Activated T-cell treated with anti-CD3 and anti-CD28 coated beads for 24 hours (primary cell): ENCODE results near the gene EDEM3.
"Not testable (repeated sequence)": the region's sequence is repeated elsewhere in the genome, so short reads cannot be mapped to it uniquely, and the experiment has no call there.

Experiments
- DNase-seq: peaks from one replicate; pipeline ENCODE4 v3.0.0-alpha.2; 2020; ENCODE audit warnings: low read depth

Gene EDEM3

DNA sequence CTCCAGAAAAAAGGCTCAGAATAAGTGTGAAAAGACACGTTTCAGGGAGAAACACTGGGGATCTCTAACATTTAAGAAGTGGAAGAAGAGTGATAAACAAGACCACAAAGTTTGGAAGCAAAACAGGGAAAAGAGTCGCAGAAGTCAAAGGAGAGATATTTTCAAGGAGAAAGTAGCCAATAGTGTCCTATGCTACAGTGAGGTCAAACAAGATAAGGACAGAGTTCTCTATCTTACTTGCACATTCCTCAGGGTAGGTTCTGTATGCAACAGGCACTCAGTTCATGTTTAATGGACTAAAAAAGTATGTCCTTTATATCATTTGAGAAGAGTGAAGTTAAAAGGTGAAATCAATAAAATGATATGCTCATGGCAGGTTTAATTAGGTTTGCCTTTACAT lies 13.8 kb upstream of the EDEM3 start:
- DNase-seq = no peak

DNA sequence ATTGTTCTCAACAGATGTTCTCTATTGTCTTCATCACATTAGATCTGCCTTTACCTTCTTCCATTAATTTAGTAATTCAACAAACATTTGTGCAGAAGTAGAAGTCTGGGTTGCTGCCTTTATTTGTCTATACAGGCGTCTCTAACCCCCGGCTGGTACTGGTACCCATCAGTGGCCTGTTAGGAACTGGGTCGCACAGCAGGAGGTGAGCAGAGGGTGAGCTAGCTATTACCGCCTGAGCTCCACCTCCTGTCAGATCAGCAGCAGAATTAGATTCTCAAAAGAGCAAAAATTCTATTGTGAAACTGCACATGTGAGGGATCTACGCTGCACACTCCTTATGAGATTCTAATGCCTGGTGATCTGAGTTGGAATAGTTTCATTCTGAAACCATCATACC lies 12.9 kb upstream of the EDEM3 start:
- no peak for DNase-seq

DNA sequence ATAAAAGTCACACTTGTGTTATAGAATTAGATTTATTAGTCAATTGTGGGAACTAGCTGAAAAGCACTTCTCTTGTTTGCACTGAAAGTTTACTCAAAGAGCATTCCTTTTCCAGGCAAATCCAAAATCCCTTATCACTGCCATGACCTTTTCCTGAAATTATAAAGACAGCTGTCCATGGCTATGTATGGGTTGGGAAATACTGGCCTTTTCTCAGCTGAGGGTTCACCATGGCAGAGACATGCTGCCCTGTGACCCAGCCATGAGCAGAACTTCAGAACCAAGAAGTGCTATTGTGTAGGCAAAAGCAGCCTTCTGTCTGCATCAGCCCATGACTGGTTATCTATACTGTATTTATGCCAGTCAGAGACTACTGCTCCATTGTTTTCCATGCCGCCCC lies 9.8 kb upstream of the EDEM3 start:
- no peak for DNase-seq

DNA sequence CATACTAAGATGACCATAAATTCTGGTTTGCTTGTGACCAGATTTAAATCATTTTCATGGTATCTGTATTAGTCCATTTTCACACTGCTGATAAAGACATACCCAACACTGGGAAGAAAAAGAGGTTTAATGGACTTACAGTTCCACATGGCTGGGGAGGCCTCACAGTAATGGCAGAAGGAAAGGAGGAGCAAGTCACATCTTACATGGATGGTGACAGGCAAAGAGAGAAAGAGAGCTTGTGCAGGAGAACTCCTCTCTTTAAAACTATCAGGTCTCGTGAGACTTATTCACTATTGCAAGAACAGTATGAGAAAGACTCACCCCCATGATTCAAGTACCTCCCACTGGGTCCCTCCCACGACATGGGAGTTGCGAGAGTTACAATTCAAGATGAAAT lies 8.9 kb upstream of the EDEM3 start:
- not testable (repeated sequence) for DNase-seq

DNA sequence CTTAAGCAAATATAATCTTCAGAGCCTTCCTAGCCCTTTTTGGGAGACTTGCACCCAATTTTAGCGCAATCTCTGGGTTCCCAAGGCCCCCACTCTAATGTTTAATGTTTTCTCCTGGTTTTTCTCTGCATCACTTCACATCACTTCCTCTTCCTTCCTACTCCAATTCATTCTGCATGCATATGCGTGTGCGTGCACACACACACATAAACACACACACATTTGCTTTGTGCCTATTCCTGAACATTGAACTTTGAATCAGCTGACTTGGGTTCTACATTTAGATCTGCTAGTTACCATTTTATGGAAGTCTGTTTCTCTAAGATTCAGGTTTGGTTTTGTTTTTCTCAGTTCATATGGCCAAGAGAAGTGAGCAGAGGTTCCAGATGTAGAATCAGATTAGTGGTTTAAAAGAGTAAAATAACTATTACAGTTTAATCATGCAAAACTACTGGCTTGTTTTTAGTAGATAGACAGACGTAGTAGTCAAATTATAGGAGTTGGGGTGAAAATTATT lies 7.4 kb upstream of the EDEM3 start:
- DNase-seq = no peak

DNA sequence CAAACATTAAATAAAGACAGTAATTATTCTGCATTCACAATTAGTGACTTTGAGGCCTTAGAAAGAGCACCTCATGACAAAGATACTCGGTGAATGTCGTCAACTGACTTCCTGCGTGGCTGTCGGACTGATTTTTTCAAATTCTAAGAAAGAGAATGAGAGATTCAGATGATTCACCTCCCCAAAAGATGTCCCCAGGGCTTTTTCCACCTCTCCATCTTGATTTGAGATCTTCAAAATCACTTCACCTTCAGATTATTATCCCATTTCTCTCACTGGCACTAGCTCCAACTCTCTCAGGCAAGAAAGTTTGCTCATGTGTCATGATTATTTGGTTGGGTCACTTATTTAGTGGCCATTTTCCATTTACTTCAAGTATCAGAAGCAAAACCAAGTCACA lies 5.0 kb upstream of the EDEM3 start:
- DNase-seq = no peak

DNA sequence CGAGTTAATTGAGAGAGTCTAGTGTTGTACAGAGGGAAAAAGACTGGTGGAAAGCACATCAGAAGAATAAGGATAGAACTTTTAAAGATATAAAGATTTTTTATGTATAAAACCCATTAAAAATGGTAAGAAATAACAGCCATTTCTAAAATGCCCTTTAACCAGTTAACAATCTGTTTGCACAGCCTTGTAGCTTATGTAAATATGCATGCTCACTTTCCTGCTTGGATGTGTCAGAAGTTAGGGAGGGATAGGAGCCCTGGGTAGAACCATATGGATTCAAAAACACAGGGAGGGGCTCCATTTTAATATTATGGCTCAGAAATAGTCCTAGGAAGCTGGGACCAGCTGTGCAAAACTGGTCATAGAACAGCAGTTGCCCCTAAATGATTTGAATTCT lies 4.5 kb upstream of the EDEM3 start:
- no peak for DNase-seq

DNA sequence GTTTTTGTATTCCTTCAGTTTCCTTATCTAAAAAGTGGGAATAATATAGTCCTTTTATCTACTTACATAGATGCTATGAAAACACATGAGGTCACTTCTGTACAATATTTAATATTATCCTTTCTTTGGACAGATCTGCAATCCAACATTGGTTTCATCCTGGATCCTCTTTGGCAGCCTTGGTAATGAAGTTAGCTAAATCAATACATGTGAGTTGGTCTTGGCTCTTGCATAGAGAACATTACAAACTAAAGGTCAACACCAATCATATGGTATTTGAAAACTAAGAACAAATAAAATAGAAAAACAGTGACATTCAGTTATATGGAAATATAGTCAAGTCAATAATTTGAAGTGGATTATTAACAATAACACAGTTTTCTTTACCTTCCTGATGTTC lies 3.2 kb upstream of the EDEM3 start:
- no peak for DNase-seq

DNA sequence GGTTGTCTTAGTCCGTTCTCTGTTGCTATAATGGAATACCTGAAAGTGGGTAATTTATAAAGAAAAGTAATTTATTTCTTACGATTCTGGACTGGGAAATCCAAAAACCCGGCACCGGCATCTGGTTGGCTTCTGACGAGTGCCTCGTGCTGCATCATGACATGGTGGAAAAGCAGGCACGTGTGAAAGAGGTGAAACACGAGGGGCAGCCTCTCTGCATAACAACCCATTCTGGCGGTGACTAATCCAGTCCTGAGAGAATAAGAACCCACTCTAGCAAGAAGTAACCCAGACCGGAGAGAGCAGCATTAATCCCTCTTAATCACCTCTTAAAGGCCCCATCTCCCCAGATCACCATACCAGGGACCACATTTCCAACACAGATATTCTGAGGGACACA lies 2.7 kb upstream of the EDEM3 start:
- no peak for DNase-seq

DNA sequence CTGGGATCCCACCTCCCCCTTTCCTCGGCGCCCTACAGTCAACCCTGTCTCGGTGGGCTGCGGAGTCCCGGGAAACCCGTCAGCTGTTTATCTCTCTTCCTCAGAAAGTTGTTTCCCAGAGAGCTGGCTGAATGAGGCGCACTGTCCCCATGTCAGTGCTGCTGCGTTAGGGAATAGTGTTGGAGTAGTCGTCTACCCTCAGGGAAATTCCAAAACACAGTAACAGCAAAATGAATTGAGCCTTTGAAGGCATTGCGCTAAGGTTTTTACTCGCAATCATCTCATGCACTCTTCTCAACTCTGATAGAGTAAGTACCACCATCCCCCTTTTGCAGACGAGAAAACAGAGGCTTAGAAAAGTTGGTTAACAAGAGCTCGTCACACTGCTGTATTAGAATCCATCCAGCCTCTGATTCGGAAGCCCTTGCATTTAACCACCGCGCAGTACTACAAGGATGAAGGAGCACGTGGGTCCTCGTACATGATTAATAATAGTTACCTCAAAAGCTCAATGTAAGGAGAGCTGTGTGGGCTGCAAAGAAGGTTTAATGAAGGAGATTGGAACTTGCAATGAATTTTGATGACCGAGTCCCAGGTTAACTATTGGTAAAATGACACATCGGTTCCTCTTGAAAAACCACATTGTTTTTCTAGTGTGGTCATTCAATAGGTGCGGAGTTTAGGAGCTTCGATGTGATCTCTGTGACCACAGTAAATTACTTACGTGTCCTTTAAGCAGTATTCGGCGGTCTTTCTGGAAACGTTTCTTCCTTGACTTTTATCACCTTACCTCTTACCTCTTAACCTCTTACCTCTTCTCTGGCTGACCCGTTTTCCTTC lies 788 bp upstream of the EDEM3 start:
- DNase-seq = peak; percentile 16

DNA sequence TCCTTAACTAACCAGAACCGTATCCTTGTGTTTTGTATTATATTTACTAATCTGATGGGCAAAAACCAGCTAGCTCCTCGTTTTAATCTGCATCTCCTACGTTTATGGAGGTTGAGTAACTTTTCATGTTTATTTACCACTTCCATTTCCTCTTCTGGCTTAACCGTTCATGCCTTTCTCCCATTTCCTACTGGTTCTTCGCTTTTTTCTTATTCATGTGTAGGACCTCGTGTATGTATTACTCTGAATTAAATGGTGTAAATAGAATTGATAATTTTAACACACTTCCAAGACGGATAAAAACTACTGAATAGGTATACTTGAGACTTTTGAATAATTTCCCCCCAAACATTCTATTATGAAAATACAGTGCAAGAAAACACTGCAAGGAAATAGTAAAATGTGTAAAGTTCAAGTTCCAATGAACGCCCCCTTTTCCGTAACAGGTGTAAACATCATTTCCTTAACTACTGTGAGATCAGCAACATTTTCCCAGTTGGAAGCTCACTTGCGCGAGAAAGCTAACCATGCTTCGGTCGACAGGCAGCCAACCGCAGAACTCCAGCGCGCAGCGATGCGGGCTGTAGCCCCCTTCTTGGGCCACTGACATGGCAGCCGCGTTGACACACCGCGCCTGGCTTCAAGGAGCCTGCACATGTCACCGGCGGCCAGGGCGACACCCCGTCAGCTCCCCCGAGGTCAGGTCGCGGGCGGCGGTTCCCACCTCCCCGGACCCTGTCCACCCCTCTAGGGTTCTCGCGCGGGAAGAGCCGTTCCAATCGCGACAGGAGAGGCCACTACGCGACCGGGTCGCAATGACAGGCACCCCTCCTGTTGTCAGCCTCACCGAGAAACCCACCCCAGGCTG lies 816 bp downstream of the EDEM3 start:
- peak; percentile 26 for DNase-seq

DNA sequence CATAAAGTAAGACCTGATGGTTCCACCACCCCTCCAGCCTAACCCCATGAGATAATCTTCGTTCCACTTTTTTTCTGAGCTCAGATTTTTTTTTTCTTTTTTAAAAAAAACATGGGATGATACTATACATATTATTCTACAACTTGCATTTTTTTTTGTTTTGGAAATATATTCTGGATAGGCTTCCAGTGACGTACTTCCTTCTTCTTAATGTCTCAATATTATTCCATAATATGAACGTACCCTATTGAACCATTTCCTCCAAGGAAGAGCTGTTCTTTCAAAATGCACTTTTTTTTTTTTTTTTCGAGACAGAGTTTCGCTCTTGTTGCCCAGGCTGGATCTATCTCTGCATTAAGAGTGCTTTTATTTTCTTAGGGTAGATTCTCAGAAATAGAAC lies 1.5 kb downstream of the EDEM3 start:
- DNase-seq = no peak

DNA sequence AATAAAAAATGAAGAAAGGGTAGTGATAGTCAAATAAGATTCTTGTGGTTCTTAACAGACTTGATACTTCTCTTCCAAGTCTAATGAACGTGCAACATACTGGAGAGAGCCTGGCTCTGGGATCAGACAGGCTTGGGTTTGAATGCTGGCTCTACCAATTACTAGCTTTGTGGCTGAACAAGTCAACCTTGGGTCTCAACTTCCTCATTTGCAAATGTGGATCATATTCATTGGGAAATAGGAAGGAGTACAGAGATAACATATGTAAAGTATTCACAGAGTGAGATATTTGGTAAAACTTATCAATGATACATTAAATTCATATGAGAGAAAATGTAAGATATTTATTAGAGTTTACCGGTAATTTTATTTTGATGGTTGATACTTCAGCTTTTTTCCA lies 2.0 kb downstream of the EDEM3 start:
- DNase-seq = no peak

DNA sequence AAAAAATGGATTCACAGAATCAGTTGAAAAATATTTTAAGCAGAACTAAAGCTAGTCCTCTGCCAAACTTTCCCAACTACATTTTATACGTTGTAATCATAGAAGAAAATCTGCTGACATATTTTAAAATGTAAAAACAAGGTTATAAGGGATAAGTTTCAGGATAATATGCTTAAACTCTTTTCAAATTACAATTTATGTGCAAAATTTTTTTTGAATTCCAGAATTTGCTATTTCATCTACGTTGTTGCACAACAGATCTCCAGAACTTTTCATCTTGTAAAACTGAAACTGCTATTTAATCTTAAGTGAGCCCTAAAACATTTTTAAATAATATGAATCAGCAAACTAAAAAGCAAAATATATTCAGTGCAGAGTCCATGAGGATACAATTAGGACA lies 5.9 kb downstream of the EDEM3 start:
- no peak for DNase-seq

DNA sequence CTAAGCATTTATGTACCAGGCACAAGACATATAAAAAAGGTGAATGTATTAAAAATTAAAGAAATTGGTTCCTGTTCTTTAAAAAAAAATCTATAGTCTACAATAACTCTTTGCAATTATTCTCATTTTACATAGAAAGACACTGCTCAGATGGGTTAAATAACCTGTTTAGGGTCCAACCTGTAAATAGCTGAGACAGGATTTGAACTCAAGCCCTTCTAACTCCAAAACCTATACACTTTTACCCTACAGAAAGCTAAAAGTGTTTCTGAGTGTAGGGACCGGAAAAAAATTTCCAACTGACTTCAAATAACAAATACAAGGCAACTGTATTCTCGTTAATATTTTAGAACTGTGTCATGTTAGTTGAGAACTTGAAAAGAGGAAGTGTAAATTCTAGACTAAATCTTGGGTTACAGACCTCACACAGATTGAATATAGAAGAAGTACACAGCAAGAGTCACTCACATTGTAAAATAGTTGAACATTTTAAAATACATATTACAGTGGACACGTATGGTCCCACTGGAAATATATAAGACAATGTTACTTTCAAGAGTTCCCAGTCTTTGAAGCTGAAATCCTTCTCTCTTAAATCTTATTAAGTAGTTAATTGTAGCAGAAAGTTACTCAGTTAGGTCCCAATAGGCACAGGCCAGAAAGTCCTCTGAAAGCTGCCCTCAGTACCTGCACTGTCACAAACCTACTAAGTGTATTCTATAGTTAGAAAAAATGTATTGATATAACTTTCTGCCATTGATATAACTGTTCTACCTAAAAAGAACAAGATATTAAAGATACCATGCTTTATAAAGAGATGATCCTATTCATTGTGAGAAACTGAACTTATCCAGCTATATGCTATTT lies 7.3 kb downstream of the EDEM3 start:
- no peak for DNase-seq

DNA sequence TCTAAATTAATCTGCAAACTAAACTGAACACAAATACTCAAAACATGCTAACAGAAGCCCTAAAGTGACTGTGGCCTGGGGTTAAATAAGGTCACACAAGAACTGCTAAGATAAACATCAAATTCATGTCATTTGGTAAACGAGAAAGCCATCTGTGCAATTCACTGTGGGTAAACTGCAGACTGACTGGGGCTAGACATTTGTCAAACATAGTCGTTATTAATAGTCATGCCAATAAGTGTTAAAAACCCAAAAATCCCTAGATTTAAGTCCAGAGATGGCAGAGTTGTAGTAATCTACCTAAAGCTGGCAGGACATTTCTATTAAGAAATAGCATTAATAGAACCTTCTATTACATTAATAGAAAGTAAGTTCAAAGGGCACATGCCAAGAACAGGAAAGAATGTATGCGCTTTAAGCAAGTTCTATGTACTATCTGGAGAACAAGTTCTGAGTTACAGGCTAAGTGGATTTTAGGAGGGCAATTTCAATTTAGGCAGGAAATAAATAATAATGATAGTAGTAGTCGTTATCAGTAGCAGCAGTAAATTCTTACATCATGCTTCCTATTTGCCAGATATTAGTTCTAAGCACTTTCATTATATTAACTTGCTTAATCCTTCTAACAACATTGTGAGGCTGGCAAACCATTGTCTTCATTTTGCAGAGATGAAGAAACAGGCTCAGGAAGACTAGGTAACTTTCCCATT lies 8.6 kb downstream of the EDEM3 start:
- DNase-seq = no peak

DNA sequence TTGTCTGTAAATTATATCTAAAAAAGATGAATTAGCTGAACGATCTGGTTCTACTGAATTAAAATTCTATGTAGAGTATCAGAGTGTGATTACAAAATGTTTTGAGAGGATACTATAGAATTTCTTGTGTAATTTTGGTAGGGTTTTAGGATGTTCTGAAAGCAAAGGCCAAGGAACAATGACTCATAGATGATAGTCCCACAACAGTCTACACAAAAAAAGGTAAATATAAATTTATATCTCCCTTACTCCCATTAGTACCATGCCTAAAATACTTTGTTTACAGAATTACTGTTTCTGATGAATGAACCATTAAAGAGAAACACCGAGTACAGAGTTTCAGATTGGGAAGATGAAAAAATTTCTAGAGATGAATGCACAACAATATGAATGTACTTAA lies 9.5 kb downstream of the EDEM3 start:
- DNase-seq = no peak

DNA sequence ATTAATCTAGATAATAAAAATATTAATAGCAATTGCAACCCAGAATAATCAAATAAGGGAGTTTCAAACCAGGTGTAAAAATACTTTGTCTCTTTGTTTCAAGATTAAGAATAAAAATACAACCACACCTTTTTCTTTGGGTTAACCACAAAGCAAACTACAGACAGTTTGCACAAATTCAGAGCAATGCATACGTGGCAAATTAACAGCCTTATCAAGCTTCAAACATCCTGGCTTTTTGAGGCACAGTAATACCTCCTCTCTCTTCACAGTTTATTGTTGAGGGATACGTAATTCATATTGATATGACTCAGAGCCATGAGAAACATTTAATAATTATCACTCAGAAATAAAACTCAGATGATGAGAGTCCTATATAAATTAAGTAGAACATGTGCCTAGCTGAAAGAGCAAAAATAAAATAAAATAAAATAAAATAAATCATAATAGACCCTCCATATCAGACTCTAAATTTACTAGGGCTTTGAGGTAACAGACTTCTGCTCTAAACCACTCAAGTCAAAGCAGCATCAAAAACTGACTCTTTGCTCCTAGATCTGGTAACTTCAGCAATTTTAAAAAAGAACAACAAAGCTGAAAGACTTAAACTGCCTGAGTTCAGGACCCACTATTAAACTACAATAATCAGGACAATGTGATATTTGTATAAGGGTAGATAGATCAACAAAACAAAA lies 11.4 kb downstream of the EDEM3 start:
- DNase-seq = no peak

DNA sequence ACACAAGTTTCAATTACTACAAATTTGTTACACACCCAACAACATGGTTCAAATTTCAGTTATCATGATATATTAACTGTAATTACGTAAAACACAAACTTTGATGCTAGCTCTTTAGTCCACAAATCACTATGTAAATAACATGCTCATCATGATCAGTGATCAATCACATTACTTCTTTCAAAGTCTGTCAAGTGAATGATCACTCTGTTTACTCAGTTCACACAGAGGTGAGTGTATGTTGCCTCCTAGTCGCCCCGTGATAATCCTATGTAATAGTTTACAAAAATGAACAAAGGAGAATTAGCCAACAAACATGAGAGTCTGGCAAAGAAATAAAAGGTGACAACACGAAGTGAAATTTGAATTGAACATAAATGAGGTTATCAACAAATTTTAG lies 14.3 kb downstream of the EDEM3 start:
- DNase-seq = no peak

DNA sequence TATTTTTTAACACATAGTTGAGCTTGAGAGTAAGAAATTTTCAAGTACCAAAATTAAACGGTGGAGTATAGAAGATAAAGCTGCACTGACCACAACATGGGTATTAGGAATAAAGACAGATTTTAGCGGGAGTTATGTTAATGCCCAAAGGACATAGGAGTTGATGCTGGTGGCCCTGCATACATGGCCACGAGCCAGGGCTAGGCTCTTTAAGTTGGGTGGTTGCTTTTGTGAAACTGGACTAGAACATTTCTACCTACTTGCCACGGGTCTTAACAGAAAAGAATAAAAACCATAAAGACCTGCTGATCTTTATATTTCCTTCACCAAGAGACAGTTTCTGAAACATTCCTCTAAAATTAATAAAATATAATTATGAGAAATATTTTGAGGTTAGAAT lies 14.9 kb downstream of the EDEM3 start:
- no peak for DNase-seq

DNA sequence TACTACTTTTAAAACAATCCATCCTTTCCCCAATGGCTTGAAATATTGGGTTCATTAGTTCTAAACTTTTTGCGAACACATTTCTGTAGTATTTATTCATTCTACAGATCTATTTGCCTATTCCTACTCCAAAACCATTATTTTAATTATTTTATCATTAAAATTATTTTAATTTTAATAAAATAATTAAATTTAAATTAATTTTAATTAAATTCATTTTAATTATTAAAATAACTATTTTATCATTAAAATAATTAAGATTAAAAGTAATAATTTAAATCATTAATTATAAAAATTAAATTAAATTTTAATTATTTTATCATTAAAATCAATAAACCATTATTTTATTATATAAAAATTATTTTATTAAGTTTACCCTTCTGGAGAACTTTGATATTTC lies 15.6 kb downstream of the EDEM3 start:
- DNase-seq = no peak
